IPS-18c (cell line): ENCODE data around the gene TRIM6.
"Not testable (repeated sequence)": the region's sequence is repeated elsewhere in the genome, so short reads cannot be mapped to it uniquely, and the experiment has no call there.

ENCODE experiments used
- H3K4me3 ChIP-seq: 2 replicates; pipeline ENCODE4 v1.7.0; 2013; ENCODE audit warnings: low read depth, mild to moderate bottlenecking, low read length, moderate library complexity; ENCODE audit not compliant: insufficient read depth
- H3K9me3 ChIP-seq: one replicate; pipeline ENCODE4 v1.6.1; 2013; ENCODE audit warnings: mild to moderate bottlenecking, low read length, moderate library complexity; ENCODE audit not compliant: control insufficient read depth, insufficient read depth

Gene TRIM6

DNA sequence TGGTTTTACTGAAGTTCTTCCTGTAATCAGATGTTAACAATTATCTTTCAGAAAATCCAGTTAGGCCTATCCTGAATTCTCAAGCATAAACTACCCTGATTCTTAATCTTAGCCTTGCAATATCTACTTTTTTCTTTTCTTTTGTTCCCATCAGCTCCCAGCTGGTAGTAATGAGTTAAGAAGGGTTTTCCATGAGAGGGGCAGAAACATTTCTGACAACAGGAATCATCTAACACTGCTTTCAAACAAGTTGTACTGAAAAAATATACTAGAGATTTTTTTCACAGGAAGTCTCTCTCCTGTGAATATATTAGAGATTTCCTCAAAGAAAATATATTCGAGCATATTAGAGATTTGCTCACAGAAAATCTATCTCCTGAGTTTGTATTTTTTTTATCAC, 3.3 kb upstream of the TRIM6 start:
- Histone ChIP-seq H3K4me3 (no peak overlapping the region), H3K9me3 (no peaks in the 10 kb centered on the region)

- H3K4me3 ChIP-seq, result peak overlapping the region; percentile 9; the same call in 1 of the 2 replicates
- H3K9me3 ChIP-seq, result no peaks in the 10 kb centered on the region
Observed at GRCh38 chr11:5597953-5598352, 1.5 kb downstream of the TRIM6 start.

DNA sequence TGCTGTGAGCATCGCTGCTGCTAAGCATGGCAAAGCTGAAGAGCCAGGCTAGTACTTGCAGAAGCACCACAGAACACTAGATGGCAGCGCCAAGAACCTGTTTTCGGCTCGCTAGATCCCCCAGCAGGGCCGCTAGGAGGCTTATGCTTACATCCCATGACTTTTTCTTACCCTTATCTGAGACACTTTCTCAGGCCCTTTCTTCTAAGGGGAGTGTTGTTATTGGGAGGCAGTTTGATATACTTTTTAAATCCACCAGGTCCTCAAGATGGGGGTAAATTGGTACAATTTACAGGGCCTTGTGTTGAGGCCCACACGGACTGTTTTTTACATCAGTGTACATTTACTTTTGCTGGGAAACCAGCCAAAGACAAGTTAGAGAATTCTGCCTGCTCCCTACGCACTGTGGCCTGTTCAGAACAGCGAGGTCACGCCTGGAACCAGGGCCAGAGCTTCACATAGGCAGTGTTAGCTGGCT, 4.0 kb downstream of the TRIM6 start:
- Histone ChIP-seq H3K9me3 (no peaks in the 10 kb centered on the region), H3K4me3 (no peak overlapping the region)

DNA sequence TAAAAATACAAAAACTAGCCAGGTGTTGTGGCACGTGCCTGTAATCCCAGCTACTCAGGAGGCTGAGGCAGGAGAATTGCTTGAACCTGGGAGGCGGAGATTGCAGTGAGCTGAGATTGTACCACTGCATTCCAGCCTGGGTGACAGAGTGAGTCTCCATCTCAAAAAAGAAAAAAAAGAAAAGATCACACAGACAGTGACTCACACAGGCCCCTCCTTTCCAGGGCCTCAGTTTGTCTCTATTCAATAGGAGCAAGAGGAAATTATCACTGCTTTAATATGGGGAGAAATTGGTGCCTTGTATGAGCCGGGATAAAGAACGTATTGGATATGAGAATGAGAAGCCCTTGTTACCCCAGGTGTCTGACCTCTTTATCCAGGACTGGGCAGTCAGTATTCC, 6.4 kb downstream of the TRIM6 start:
- H3K9me3 ChIP-seq, result not testable (repeated sequence)

GRCh38 chr11:5603326-5603725, 6.9 kb downstream of the TRIM6 start:
- Histone ChIP-seq H3K9me3 (no peaks in the 10 kb centered on the region), H3K4me3 (no peak overlapping the region)

More for the DNA sequence above, 6.4 kb downstream of the TRIM6 start:
- not testable (repeated sequence) for H3K4me3 ChIP-seq

DNA sequence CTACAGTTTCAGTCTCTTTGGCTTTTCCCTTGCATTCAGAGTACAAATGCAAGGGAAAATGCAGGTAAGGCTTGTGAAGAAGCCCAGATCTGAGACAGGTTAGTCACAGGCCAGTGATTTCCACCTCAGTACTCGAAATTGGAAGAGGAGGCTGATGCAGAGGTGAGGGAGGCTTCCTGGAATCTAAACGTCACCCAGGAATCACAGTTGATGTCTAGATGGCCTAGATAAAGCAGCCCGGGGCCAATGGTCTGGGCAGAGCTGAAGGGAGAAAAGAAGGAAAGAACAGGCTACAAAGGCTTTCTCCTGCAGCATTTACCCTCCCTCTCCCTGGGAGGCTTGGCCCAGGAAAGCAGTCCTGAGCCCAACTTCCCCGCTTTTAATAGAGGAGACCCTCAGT, 8.5 kb downstream of the TRIM6 start:
- no peaks in the 10 kb centered on the region for H3K9me3 ChIP-seq

GRCh38 chr11:5605849-5606248, 9.4 kb downstream of the TRIM6 start:
- no peaks in the 10 kb centered on the region for H3K9me3 ChIP-seq
- H3K4me3 ChIP-seq, result no peak overlapping the region

More for the DNA sequence above, 8.5 kb downstream of the TRIM6 start:
- H3K4me3 ChIP-seq, result no peak overlapping the region

GRCh38 chr11:5608808-5609207, 12.4 kb downstream of the TRIM6 start:
- H3K9me3 ChIP-seq, result no peaks in the 10 kb centered on the region
- no peak overlapping the region for H3K4me3 ChIP-seq

- H3K9me3 ChIP-seq, result no peaks in the 10 kb centered on the region
- no peak overlapping the region for H3K4me3 ChIP-seq
Observed at GRCh38 chr11:5610446-5610845, 14.0 kb downstream of the TRIM6 start.

DNA sequence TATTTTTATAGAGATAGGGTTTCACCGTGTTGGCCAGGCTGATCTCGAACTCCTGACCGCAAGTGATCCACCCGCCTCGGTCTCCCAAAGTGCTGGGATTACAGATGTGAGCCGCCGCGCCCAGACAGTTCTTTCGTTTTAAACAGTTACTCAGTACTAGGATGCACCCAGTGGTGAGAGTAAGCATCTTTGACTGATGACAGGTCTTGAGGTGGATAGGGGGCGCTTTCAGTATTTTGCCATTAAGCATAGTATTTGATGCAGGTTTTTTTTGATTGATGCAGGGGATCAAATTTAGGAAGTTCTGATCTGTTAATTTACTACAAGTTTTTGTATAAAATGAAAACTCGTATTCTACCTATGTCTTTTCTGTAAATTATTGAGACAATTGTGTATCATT, 15.2 kb downstream of the TRIM6 start:
- Histone ChIP-seq H3K4me3 (no peak overlapping the region), H3K9me3 (no peaks in the 10 kb centered on the region)

DNA sequence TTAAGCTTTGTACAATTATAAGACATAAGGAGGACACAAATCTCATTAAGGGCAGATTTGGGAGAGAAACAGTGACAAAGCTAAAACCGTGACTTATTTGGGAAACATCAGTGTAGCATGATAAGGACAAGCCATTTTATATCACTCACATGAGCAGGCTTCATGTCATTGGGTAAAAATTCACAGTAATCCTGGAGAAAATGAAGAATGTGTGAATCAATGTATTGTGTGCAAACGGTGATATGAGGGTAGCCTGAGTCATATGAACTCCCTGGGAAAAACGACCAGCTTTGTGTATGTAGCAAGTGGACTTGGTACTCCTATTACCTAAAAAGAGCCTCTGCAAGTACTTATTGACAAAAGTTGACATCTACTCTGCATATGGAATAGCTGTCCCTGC, 22.4 kb downstream of the TRIM6 start:
- Histone ChIP-seq H3K4me3 (no peak overlapping the region), H3K9me3 (no peaks in the 10 kb centered on the region)

DNA sequence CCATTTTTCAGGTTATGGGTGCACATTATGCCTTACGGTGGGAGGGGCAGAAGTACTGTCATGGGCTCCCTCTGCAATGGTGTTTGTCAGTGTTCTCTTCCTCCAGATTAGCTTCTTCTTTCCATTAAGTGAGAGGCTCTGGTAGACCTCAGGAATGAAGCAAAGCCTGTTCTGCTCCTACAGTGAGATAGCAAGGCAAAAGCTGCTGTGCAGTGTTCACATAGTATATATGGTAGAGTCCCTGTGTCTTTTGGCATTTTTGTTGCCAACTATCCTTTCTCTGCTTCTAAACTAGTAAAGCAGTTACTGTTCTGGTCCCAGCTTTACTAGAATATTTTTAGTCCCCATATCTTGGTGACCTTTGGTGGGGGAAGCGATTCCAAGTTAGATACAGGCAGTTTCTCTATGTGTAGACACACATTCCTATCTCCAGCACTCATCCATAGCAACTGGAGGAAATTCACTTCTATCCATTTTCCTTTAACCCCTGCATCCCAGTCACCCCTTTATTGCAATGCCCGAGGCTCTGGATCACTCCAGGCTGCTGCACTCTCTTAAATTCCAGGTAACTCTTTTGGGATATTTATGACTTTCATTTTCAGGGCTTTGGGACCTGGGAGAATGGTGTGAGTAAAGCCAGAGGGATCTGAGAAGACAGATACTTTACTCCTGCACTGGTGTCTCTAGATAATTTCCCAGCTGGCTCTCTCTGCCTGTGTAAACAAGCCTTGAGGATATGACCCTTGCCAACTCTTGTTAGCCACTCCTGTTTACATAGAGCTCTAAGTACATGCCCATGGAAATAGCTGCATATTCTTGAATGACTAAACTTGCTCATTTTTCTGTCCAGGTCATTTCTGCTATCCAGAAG, 24.4 kb downstream of the TRIM6 start:
- H3K4me3 ChIP-seq, result no peak overlapping the region

DNA sequence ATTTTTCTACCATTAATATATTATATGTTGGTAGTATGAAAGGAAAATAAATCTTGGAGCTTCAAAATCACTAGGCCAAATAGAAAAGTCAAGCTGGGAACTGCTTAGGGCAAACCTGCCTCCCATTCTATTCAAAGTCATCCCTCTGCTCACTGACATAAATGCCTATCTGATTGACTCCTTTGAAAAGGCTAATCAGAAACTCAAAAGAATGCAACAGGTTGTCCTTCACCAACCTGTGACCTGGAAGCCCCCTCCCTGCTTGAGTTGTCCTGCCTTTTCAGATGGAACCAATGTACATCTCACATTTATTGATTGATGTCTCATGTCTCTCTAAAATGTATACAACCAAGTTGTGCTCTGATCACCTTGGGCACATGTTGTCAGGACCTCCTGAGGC, 25.1 kb downstream of the TRIM6 start:
- H3K4me3 ChIP-seq, result no peak overlapping the region
- no peaks in the 10 kb centered on the region for H3K9me3 ChIP-seq

More for the DNA sequence above, 24.4 kb downstream of the TRIM6 start:
- no peaks in the 10 kb centered on the region for H3K9me3 ChIP-seq

DNA sequence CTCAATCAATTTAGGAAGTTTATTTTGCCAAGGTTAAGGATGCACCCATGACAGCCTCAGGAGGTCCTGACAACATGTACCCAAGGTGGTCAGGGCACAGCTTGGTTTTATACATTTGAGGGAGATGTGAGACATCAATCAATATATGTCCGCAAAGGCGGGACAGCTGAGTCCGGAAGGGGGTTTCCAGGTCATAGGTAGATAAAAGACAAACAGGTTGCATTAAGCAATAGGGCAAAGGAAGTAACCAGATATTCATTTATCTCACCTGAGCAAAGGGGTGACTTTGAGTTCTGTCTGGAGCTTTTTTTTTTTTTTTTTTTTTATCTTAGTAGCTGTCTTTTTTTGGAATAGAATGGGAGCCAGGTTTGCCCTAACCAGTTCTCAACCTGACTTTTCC, 26.4 kb downstream of the TRIM6 start:
- no peaks in the 10 kb centered on the region for H3K9me3 ChIP-seq
- no peak overlapping the region for H3K4me3 ChIP-seq

- H3K9me3 ChIP-seq, result no peaks in the 10 kb centered on the region
- H3K4me3 ChIP-seq, result peak within 1 kb of the TSS; percentile 1; the same call in 1 of the 2 replicates
Observed at GRCh38 chr11:5624489-5625279, 28.2 kb downstream of the TRIM6 start, which contains the start of gene TRIM34. Gene TRIM34 (plus strand): TSS chr11:5625001. CDS start chr11:5632332, 7,331 bp downstream.

DNA sequence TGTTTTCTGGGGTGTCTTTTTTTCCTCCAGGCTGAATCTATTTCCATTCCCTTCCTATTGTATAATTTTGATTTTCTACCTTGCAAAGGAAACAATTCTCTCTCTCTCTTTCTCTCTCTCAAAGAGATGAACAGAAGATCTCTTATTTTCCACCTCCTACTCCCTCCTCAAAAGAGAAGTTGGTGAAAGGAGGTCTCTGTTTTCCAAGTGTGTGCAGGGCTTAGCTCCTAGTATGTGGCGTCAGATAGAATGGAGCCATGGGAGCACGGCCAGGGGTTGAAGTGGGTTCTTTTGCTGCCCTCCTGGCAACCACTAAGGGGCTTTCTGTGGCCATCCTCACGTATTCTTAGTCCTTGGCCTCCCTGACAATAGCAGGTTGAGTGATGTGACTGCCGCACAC, 28.8 kb downstream of the TRIM6 start:
- Histone ChIP-seq H3K9me3 (no peaks in the 10 kb centered on the region), H3K4me3 (no peak overlapping the region; the same call in 1 of the 2 replicates)

GRCh38 chr11:5626196-5626595, 29.8 kb downstream of the TRIM6 start:
- H3K9me3 ChIP-seq, result no peaks in the 10 kb centered on the region
- no peak overlapping the region for H3K4me3 ChIP-seq

GRCh38 chr11:5631417-5631816, 35.0 kb downstream of the TRIM6 start:
- H3K9me3 ChIP-seq, result no peaks in the 10 kb centered on the region
- H3K4me3 ChIP-seq, result no peak overlapping the region
